Endodermal cell (in vitro differentiated cells): ENCODE data around the gene FNDC3A. TPM values are rescaled to one million over a fixed set of nuclear protein-coding genes. Genes with fewer than 3 reads are reported as not detected.

ENCODE experiments used
- DNase-seq: peaks from one replicate; pipeline ENCODE4 v3.0.0-alpha.2; 2017
- H3K27ac ChIP-seq: 2 replicates; pipeline ENCODE4 v1.5.1; 2013; ENCODE audit warnings: mild to moderate bottlenecking, low read depth, low read length, moderate library complexity
- H3K27me3 ChIP-seq: 2 replicates; pipeline ENCODE4 v1.6.1; 2013; ENCODE audit warnings: mild to moderate bottlenecking, low read length, moderate library complexity; ENCODE audit not compliant: insufficient read depth, control insufficient read depth, poor library complexity, severe bottlenecking
- H3K36me3 ChIP-seq: 2 replicates; pipeline ENCODE4 v1.7.0; 2013; ENCODE audit warnings: mild to moderate bottlenecking, low read length, moderate library complexity; ENCODE audit not compliant: control insufficient read depth, insufficient read depth
- H3K4me1 ChIP-seq: one replicate; pipeline ENCODE4 v1.7.0; 2013; ENCODE audit warnings: low read length; ENCODE audit not compliant: control insufficient read depth, insufficient read depth
- H3K4me3 ChIP-seq: 2 replicates; pipeline ENCODE4 v1.5.1; 2013; ENCODE audit warnings: mild to moderate bottlenecking, low read length, moderate library complexity
- H3K9ac ChIP-seq: 2 replicates; pipeline ENCODE4 v1.6.1; 2013; ENCODE audit warnings: mild to moderate bottlenecking, low read length, moderate library complexity; ENCODE audit not compliant: poor library complexity, severe bottlenecking; ENCODE audit errors: extremely low read depth
- H3K9me3 ChIP-seq: 2 replicates; pipeline ENCODE4 v1.6.1; 2013; ENCODE audit warnings: mild to moderate bottlenecking, low read length, moderate library complexity; ENCODE audit not compliant: control insufficient read depth
- H3K27ac Mint-ChIP-seq: 2 replicates; pipeline ENCODE4 v1.8.0; 2020; ENCODE audit warnings: mixed read lengths
- H3K27me3 Mint-ChIP-seq: 2 replicates; pipeline ENCODE4 v1.8.0; 2021; ENCODE audit warnings: mild to moderate bottlenecking, mixed read lengths; ENCODE audit not compliant: insufficient read depth
- H3K36me3 Mint-ChIP-seq: 2 replicates; pipeline ENCODE4 v1.8.0; 2020; ENCODE audit warnings: low read depth, mixed read lengths
- H3K4me1 Mint-ChIP-seq: 2 replicates; pipeline ENCODE4 v1.8.0; 2020; ENCODE audit warnings: mixed read lengths
- H3K4me3 Mint-ChIP-seq: 2 replicates; pipeline ENCODE4 v1.8.0; 2020; ENCODE audit warnings: mild to moderate bottlenecking, moderate library complexity, mixed read lengths
- H3K9me3 Mint-ChIP-seq: 2 replicates; pipeline ENCODE4 v1.8.0; 2020; ENCODE audit warnings: mild to moderate bottlenecking, mixed read lengths
- CTCF ChIP-seq: fragments of 200-600 bp; sonication (generic); conservative IDR thresholded peaks from 2 replicates; pipeline ENCODE4 v1.5.0; 2021; ENCODE audit warnings: antibody characterized with exemption, mild to moderate bottlenecking
- WGBS, 2 experiments: methylation state at CpG; one replicate each; pipeline versions ENCODE4 v1.1.5 to v1.1.7; 2013; ENCODE audit warnings: missing lambda C conversion rate in 2 of 2, mixed read lengths in 1 of 2; ENCODE audit not compliant: insufficient coverage in 1 of 2, insufficient read length in 1 of 2; 5-methylcytosine and 5-hydroxymethylcytosine counted together
- total RNA-seq, 2 donors: library from RNA; stranded (reverse); fragmentation: NEBNext Ultra II Directional in 1 of 2; extraction: Animal tissue kit (Norgen Biotek cat#: 25700) in 1 of 2; gene quantifications; 2 replicates in 1 of 2; 3 replicates in 1 of 2; pipeline ENCODE4 v1.2.1, GENCODE V29; 2021

Gene FNDC3A
- total RNA-seq, 2 donors from 2014 or later, result 42.2 to 42.8 TPM

- peak within 1 kb of the TSS; percentile 43 for H3K4me3 Mint-ChIP-seq
- Histone ChIP-seq H3K27me3 (peaks cover 79% of the 10 kb centered on the region), H3K27ac (no peak within 1 kb of the TSS), H3K4me1 (no peaks in the 10 kb centered on the region), H3K36me3 (no peaks in the 10 kb centered on the region), H3K4me3 (peak within 1 kb of the TSS; percentile 52), H3K9ac (no peak within 1 kb of the TSS), H3K9me3 (no peaks in the 10 kb centered on the region)
- DNase-seq, result peak; percentile 91
- peaks cover 19% of the 10 kb centered on the region for H3K4me1 Mint-ChIP-seq
- peaks cover 91% of the 10 kb centered on the region for H3K27me3 Mint-ChIP-seq
- H3K36me3 Mint-ChIP-seq, result no peaks in the 10 kb centered on the region
- no peak within 1 kb of the TSS for H3K27ac Mint-ChIP-seq
- 5 to 9% methylated on average over 60 to 111 of the region's 111 CpGs for WGBS, 2 experiments
- peak; percentile 72 for TF ChIP-seq CTCF
- H3K9me3 Mint-ChIP-seq, result no peaks in the 10 kb centered on the region
Observed at GRCh38 chr13:49220036-49220855, 244.5 kb downstream of the FNDC3A start, which contains the start of gene MLNR. Gene MLNR (plus strand): TSS chr13:49220338. CDS start chr13:49220338, 0 bp downstream.

GRCh38 chr13:49220856-49221589 is 245.3 kb downstream of the FNDC3A start:
- 11 to 12% methylated on average over 43 to 73 of the region's 73 CpGs for WGBS, 2 experiments
- H3K36me3 Mint-ChIP-seq, result no peaks in the 10 kb centered on the region
- H3K27ac Mint-ChIP-seq, result no peak overlapping the region
- peak overlapping the region; percentile 52 for H3K4me3 ChIP-seq
- TF ChIP-seq CTCF, result no peak
- H3K9ac ChIP-seq, result no peak overlapping the region
- peaks cover 79% of the 10 kb centered on the region for H3K27me3 ChIP-seq
- H3K27me3 Mint-ChIP-seq, result peaks cover 95% of the 10 kb centered on the region
- peaks cover 19% of the 10 kb centered on the region for H3K4me1 Mint-ChIP-seq
- H3K4me1 ChIP-seq, result no peaks in the 10 kb centered on the region
- DNase-seq, result peak; percentile 75
- H3K9me3 Mint-ChIP-seq, result no peaks in the 10 kb centered on the region
- H3K27ac ChIP-seq, result no peak overlapping the region
- no peaks in the 10 kb centered on the region for H3K9me3 ChIP-seq
- H3K4me3 Mint-ChIP-seq, result peak overlapping the region; percentile 37
- H3K36me3 ChIP-seq, result no peaks in the 10 kb centered on the region

- Mint-ChIP-seq H3K4me1 (peaks cover 15% of the 10 kb centered on the region), H3K27me3 (peaks cover 92% of the 10 kb centered on the region), H3K4me3 (peak overlapping the region; percentile 29), H3K36me3 (no peaks in the 10 kb centered on the region), H3K9me3 (no peaks in the 10 kb centered on the region), H3K27ac (no peak overlapping the region)
- Histone ChIP-seq H3K9ac (no peak overlapping the region), H3K4me3 (no peak overlapping the region), H3K4me1 (no peaks in the 10 kb centered on the region), H3K9me3 (no peaks in the 10 kb centered on the region), H3K27ac (no peak overlapping the region), H3K36me3 (no peaks in the 10 kb centered on the region), H3K27me3 (peaks cover 79% of the 10 kb centered on the region)
- 89 to 93% methylated on average over 4 of the region's 4 CpGs for WGBS, 2 experiments
- DNase-seq, result no peak
- TF ChIP-seq CTCF, result no peak
Observed at GRCh38 chr13:49221590-49221965, 245.9 kb downstream of the FNDC3A start.
